AG09309 (cell line): ENCODE data around the gene BATF2.

Experiments
- DNase-seq: peaks from one replicate; pipeline ENCODE4 v3.0.0-alpha.2; 2010; ENCODE audit warnings: low read depth
- H3K4me3 ChIP-seq: 2 replicates; pipeline ENCODE4 v1.5.1; 2011; ENCODE audit warnings: mild to moderate bottlenecking, low read depth, low read length, moderate library complexity; ENCODE audit not compliant: control insufficient read depth
- TF ChIP-seq, protein P1 (sequence below): IDR thresholded peaks from 2 replicates; pipeline ENCODE4 v1.5.1; 2011; ENCODE audit warnings: mild to moderate bottlenecking, low read depth, low read length, inconsistent platforms; ENCODE audit not compliant: insufficient read depth, control insufficient read depth; ENCODE audit errors: missing control alignments

The BATF2 gene

GRCh38 chr11:64951529-64951928 is 45.2 kb downstream of the BATF2 start:
- no peak overlapping the region for H3K4me3 ChIP-seq
- TF ChIP-seq, protein P1, sequence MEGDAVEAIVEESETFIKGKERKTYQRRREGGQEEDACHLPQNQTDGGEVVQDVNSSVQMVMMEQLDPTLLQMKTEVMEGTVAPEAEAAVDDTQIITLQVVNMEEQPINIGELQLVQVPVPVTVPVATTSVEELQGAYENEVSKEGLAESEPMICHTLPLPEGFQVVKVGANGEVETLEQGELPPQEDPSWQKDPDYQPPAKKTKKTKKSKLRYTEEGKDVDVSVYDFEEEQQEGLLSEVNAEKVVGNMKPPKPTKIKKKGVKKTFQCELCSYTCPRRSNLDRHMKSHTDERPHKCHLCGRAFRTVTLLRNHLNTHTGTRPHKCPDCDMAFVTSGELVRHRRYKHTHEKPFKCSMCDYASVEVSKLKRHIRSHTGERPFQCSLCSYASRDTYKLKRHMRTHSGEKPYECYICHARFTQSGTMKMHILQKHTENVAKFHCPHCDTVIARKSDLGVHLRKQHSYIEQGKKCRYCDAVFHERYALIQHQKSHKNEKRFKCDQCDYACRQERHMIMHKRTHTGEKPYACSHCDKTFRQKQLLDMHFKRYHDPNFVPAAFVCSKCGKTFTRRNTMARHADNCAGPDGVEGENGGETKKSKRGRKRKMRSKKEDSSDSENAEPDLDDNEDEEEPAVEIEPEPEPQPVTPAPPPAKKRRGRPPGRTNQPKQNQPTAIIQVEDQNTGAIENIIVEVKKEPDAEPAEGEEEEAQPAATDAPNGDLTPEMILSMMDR: no peak
- no peak for DNase-seq

DNA sequence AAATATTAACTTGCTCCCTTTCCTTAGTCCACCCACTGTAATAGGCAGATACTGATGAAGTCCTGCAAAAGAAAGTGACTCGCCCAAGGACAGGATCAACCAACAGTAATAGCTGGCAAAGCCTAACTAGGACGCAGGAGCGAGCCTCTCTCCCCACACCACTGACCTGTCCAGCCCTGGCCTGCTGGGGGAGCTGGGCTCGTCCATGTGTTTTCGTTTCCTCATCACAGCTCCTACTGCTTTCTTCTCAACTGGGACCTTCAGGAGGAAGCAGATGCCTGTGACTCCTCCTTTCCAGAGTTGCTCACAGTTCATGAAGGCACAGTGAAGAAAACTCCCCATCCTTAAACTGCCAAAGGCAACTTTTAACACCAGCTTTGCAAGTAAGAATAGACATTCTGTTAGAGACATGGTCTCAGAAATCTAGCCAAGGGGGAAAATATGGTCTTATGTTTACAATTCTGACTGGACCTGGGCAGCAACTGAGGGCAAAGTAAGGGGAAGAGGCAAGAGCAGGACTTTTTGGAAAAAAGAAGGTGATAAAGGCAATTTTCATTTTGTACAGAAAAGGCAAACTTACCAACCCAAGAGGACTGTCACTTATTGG is 49.5 kb downstream of the BATF2 start:
- DNase-seq: no peak
- no peak overlapping the region for H3K4me3 ChIP-seq
- TF ChIP-seq, protein P1: no peak
